Memory B cell (primary cell): ENCODE results near the gene TAF15.

Experiments used
- ATAC-seq: fragments of 150-1000 bp; cut with Tn5 transposase; 2 replicates; pipeline ENCODE4 v1.10.0; 2021; ENCODE audit warnings: low read depth, mild to moderate bottlenecking, moderate library complexity
- DNase-seq, 2 donors: peaks; one replicate each; pipeline ENCODE4 v3.0.0; 2022; ENCODE audit warnings: low spot score in 2 of 2
- H3K27ac Mint-ChIP-seq: one replicate; pipeline ENCODE4 v1.8.0; 2022; ENCODE audit warnings: mild to moderate bottlenecking, moderate library complexity, mixed read lengths
- H3K27me3 Mint-ChIP-seq: one replicate; pipeline ENCODE4 v1.8.0; 2022; ENCODE audit warnings: mixed read lengths
- H3K36me3 Mint-ChIP-seq: one replicate; pipeline ENCODE4 v1.8.0; 2022; ENCODE audit warnings: mild to moderate bottlenecking, mixed read lengths
- H3K4me1 Mint-ChIP-seq: one replicate; pipeline ENCODE4 v1.8.0; 2022; ENCODE audit warnings: mixed read lengths
- H3K4me3 Mint-ChIP-seq: one replicate; pipeline ENCODE4 v1.8.0; 2022; ENCODE audit warnings: mild to moderate bottlenecking, moderate library complexity, mixed read lengths
- H3K9me3 Mint-ChIP-seq: one replicate; pipeline ENCODE4 v1.8.0; 2022; ENCODE audit warnings: mixed read lengths

TAF15 gene

GRCh38 chr17:35879773-35880654, 70.7 kb downstream of the TAF15 start, which contains the start of gene CCL5:
CCL5 (minus strand) TSS chr17:35880360.
- H3K27me3 Mint-ChIP-seq, result no peaks in the 10 kb centered on the region

DNA sequence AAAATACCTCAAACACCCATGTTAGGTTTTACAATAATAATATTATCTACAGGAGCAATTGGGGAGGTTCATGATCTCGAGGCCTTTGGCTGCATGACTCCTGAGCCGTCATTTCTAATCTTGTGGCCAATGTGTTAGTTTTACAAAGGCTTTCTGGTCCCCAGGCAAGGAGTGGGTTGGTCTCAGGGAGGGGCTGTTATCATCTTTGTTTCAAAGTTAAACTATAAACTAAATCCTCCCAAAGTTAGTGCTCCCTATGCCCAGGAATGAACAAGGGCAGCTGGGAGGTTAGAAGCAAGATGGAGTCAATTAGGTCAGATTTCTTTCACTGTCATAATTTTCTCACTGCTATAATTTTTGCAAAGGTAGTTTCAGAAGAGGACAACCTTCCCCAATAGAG, 80.0 kb downstream of the TAF15 start:
- Mint-ChIP-seq H3K9me3 (no peaks in the 10 kb centered on the region), H3K27me3 (peaks cover 3% of the 10 kb centered on the region), H3K27ac (no peak overlapping the region), H3K4me3 (no peak overlapping the region), H3K36me3 (no peaks in the 10 kb centered on the region), H3K4me1 (peaks cover 2% of the 10 kb centered on the region)
- no peak for ATAC-seq
- DNase-seq, result no peak

More at GRCh38 chr17:35879773-35880654, 70.7 kb downstream of the TAF15 start, which contains the start of gene CCL5:
- Mint-ChIP-seq H3K27ac (peak within 1 kb of the TSS; percentile 78), H3K4me3 (peak within 1 kb of the TSS; percentile 82), H3K36me3 (no peaks in the 10 kb centered on the region), H3K9me3 (no peaks in the 10 kb centered on the region), H3K4me1 (peaks cover 24% of the 10 kb centered on the region)
- peak; percentile 12 to 14 for DNase-seq
- ATAC-seq, result peak; percentile 91

DNA sequence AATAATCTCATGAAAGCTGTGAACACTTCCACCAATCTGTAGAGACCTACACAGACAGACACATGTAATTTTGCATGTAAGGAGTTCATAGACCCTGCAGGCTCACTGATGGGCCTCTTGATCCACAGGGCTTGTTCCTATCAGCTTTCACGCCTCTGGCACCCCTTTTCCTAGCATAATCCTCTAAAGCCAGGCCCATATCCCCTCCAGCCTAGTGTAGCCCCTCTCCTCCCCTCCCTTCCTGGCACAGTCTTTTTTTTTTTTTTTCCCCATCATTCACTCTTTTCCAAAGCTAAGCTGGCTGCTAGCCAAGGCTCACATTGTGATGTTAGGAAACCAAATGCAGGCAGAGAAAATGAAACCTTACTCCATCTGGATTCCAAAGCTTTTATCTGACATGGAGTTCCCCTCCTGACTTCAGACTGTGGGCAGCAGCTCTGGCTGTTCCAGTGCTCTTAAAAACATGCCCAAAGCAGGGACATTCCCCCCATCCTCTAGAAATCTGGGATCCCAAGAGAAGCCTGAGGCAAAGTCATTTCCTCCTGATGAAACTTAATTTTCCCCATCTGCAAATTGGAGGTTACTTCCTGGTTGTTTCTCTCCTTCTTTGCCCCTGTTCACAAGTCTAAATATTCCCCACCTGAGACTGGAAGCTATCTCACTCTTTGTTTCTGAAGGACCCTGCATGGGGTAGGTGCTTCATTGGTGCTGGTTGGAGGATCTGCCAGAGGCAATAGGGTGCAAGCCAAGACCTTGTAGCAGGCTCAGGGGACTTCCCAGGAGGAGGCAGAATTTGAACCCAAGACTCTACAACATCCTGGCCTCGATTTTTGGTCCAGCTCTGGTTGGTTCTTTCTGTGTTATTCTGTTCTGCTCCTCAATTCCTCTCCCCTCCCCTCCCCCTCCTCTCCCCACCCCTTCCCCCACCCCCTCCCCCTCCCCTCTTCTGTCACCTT, 80.8 kb downstream of the TAF15 start:
- Mint-ChIP-seq H3K27me3 (peaks cover 3% of the 10 kb centered on the region), H3K4me1 (peaks cover 2% of the 10 kb centered on the region), H3K36me3 (no peaks in the 10 kb centered on the region), H3K4me3 (no peak overlapping the region), H3K27ac (no peak overlapping the region), H3K9me3 (no peaks in the 10 kb centered on the region)
- ATAC-seq (no peak), DNase-seq (no peak)

DNA sequence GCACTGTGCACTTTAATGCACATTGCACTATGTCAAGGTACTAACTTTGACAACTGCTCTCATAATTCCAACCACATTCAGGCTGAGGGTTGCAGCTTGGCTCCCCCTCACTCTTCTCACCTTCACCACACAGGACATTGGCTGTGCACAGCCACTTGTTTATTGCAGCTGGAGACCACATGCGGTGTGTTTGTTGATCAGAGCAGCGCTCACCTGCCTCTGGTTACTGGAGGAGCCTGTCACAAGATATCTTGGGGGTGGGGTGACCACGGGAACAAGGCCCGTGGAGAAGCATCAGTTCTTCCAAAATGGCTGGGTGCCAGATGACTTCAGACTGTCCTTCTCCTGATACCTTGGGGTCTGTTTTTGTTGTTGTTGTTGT, 81.5 kb downstream of the TAF15 start:
- peaks cover 2% of the 10 kb centered on the region for H3K4me1 Mint-ChIP-seq
- DNase-seq (no peak), ATAC-seq (no peak)
- H3K4me3 Mint-ChIP-seq, result no peak overlapping the region
- H3K9me3 Mint-ChIP-seq, result no peaks in the 10 kb centered on the region
- no peaks in the 10 kb centered on the region for H3K36me3 Mint-ChIP-seq
- H3K27ac Mint-ChIP-seq, result no peak overlapping the region
- peaks cover 5% of the 10 kb centered on the region for H3K27me3 Mint-ChIP-seq

GRCh38 chr17:35891269-35891668, 82.0 kb downstream of the TAF15 start:
- H3K27me3 Mint-ChIP-seq, result peaks cover 9% of the 10 kb centered on the region
- H3K4me3 Mint-ChIP-seq, result no peak overlapping the region
- no peak for ATAC-seq
- no peaks in the 10 kb centered on the region for H3K36me3 Mint-ChIP-seq
- peaks cover 2% of the 10 kb centered on the region for H3K4me1 Mint-ChIP-seq
- DNase-seq, result no peak
- H3K9me3 Mint-ChIP-seq, result no peaks in the 10 kb centered on the region
- no peak overlapping the region for H3K27ac Mint-ChIP-seq

GRCh38 chr17:35892091-35893035, 83.1 kb downstream of the TAF15 start:
- ATAC-seq, result no peak
- Mint-ChIP-seq H3K27me3 (peaks cover 7% of the 10 kb centered on the region), H3K4me1 (peaks cover 2% of the 10 kb centered on the region), H3K27ac (no peak overlapping the region), H3K36me3 (no peaks in the 10 kb centered on the region), H3K4me3 (no peak overlapping the region), H3K9me3 (no peaks in the 10 kb centered on the region)
- DNase-seq, result no peak

GRCh38 chr17:35893751-35894150, 84.5 kb downstream of the TAF15 start:
- Mint-ChIP-seq H3K27me3 (peaks cover 7% of the 10 kb centered on the region), H3K4me1 (peaks cover 2% of the 10 kb centered on the region), H3K9me3 (no peaks in the 10 kb centered on the region), H3K36me3 (no peaks in the 10 kb centered on the region), H3K27ac (no peak overlapping the region), H3K4me3 (no peak overlapping the region)
- ATAC-seq, result no peak
- DNase-seq, result no peak

GRCh38 chr17:35894206-35894605, 84.9 kb downstream of the TAF15 start:
- Mint-ChIP-seq H3K27ac (no peak overlapping the region), H3K36me3 (no peaks in the 10 kb centered on the region), H3K9me3 (no peaks in the 10 kb centered on the region), H3K27me3 (peaks cover 7% of the 10 kb centered on the region), H3K4me3 (no peak overlapping the region), H3K4me1 (peaks cover 2% of the 10 kb centered on the region)
- ATAC-seq, result no peak
- DNase-seq, result no peak

GRCh38 chr17:35895636-35896587, 86.6 kb downstream of the TAF15 start:
- no peak overlapping the region for H3K27ac Mint-ChIP-seq

More at GRCh38 chr17:35895636-35896587, 86.6 kb downstream of the TAF15 start:
- H3K27me3 Mint-ChIP-seq, result peaks cover 12% of the 10 kb centered on the region
- ATAC-seq (no peak), DNase-seq (no peak)
- no peak overlapping the region for H3K4me3 Mint-ChIP-seq
- H3K4me1 Mint-ChIP-seq, result peaks cover 2% of the 10 kb centered on the region
- H3K36me3 Mint-ChIP-seq, result no peaks in the 10 kb centered on the region
- no peaks in the 10 kb centered on the region for H3K9me3 Mint-ChIP-seq
